ENCODE results near the gene CCSER2.

- no peak for TF ChIP-seq ZFX (IDR thresholded peaks at IDR 0.05)
- TF ChIP-seq YY1 (IDR thresholded peaks at IDR 0.05; ENCODE audit: extremely low read depth, insufficient replicate concordance, low read depth, low read length) = no peak
- TF ChIP-seq EZH2phosphoT487 (IDR thresholded peaks at IDR 0.05; ENCODE audit: borderline replicate concordance) = no peak
- no peak for TF ChIP-seq POLR2A (IDR thresholded peaks at IDR 0.05; ENCODE audit: borderline replicate concordance, extremely low read depth, insufficient read depth, insufficient read length)
- TF ChIP-seq, protein P1, sequence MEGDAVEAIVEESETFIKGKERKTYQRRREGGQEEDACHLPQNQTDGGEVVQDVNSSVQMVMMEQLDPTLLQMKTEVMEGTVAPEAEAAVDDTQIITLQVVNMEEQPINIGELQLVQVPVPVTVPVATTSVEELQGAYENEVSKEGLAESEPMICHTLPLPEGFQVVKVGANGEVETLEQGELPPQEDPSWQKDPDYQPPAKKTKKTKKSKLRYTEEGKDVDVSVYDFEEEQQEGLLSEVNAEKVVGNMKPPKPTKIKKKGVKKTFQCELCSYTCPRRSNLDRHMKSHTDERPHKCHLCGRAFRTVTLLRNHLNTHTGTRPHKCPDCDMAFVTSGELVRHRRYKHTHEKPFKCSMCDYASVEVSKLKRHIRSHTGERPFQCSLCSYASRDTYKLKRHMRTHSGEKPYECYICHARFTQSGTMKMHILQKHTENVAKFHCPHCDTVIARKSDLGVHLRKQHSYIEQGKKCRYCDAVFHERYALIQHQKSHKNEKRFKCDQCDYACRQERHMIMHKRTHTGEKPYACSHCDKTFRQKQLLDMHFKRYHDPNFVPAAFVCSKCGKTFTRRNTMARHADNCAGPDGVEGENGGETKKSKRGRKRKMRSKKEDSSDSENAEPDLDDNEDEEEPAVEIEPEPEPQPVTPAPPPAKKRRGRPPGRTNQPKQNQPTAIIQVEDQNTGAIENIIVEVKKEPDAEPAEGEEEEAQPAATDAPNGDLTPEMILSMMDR (IDR thresholded peaks at IDR 0.05 in 2 of 3, conservative IDR thresholded peaks at IDR 0.05 in 1 of 3; ENCODE audit: borderline replicate concordance in 1 of 3, insufficient read depth in 1 of 3, low read depth in 2 of 3, low read length in 2 of 3) = no peak
- no peak for TF ChIP-seq JUND (IDR thresholded peaks at IDR 0.05)
- TF ChIP-seq, protein P2, sequence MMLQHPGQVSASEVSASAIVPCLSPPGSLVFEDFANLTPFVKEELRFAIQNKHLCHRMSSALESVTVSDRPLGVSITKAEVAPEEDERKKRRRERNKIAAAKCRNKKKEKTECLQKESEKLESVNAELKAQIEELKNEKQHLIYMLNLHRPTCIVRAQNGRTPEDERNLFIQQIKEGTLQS (IDR thresholded peaks at IDR 0.05) = no peak
- no peak for TF ChIP-seq POLR2AphosphoS5 (IDR thresholded peaks at IDR 0.05; ENCODE audit: low read depth, low read length)
- no peak for TF ChIP-seq ZBTB33 (IDR thresholded peaks at IDR 0.05; ENCODE audit: extremely low read depth, insufficient replicate concordance, low read length)
- no peak for TF ChIP-seq EGR1 (IDR thresholded peaks at IDR 0.05; ENCODE audit: low read depth)
- TF ChIP-seq CEBPB (IDR thresholded peaks at IDR 0.05; ENCODE audit: low read depth) = no peak
Observed at GRCh38 chr10:84456126-84456525, 127.7 kb downstream of the CCSER2 start.
